Stimulated activated CD4-positive, alpha-beta T cell treated with anti-CD3 and anti-CD28 coated beads, TNF-alpha, amount 100 ng/mL, for 24 hours (primary cell): Measurements from ENCODE around the gene ARRB1.
"Not testable (repeated sequence)": the region's sequence is repeated elsewhere in the genome, so short reads cannot be mapped to it uniquely, and the experiment has no call there.

Experiments
- DNase-seq, 3 experiments: peaks; one replicate each; pipeline ENCODE4 v3.0.0-alpha.2; 2020; ENCODE audit warnings: low read depth in 3 of 3

Gene ARRB1

DNA sequence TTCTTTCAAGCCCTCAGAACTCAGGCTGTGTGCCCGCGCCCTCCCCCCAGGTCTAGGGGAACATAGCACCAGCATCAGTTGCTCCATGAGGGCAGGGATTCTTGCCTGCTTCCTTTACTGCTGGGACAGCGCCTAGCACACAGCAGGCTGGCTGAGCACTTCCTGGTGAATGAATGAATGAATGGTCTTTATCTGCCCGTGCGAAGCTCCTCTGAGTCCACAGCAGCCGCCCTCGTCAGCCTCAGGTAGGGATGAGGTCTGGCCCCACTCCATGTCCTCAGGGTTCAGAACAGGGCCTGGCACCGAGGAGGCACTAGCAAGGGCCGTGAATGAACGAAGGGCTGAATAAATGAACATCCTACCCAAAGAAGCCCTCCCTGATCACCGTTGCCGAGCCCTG is 27.3 kb downstream of the ARRB1 start:
- DNase-seq: no peak

DNA sequence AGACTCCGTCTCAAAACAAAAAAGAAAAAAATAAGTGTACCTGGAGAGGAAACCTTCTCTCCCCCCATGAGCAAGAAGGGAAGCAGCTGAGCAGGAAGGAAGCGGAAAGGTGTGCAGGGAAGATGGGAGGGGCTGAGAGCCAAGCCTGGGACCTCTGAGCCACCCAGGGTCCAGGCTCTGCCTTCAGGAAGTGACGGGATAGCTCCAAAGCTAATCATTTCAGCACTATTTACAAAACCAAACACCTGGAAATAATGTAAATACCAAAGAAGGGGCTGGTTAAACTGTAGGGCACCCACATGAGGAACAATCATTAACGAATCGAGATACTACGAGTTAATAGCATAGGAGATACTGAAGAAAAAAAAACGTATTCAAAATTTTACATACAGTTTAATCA is 27.9 kb downstream of the ARRB1 start:
- no peak for DNase-seq

DNA sequence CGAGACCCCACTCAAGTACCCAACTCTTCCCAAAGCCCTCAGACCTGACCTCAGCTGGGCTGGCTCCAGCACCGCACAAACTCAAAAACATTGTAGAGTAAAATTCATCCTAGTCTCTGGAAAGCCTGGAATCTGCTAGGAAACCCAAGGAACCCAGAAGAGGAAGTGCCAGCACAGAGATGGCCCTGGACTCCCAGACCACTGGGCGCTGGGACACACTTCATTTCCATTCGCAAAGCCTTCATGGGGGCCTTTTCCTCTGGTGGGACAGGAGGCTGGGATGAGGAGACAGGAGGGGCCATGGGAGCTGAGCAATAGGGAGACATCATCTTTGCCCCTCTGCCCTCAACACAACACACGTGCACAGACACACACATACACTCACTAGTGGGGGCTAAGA is 30.8 kb downstream of the ARRB1 start:
- DNase-seq: no peak

DNA sequence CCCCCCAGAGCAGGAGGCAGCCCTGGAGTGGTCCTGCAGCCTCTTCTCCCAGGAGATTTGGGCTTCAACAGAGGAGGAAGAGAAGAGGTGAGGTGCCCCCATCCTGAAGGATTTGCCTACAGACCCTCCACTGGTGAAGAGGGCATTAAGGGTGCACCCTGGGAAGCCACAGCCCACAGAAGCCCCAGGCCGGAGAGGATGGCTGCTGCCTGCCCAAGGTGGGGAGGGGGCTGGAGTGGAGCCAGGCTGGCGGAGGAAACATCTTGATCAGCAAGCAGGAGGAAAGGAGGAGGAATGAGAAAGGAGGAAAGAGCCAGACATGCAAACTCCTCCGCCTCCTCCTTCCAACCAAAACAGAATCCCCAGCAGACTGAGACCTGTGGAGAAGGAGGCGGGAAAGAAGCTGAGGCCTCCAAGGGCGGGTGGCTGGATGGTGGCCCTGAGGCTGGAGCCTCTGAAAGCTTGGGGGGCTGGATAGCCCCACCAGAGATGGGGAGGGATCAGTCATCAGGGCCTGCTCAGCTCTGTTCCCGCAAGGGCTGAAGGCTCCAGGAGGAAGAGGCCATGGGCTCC is 31.3 kb downstream of the ARRB1 start:
- no peak for DNase-seq

- DNase-seq: no peak
Measured at GRCh38 chr11:75319035-75319877, 32.2 kb downstream of the ARRB1 start.

DNA sequence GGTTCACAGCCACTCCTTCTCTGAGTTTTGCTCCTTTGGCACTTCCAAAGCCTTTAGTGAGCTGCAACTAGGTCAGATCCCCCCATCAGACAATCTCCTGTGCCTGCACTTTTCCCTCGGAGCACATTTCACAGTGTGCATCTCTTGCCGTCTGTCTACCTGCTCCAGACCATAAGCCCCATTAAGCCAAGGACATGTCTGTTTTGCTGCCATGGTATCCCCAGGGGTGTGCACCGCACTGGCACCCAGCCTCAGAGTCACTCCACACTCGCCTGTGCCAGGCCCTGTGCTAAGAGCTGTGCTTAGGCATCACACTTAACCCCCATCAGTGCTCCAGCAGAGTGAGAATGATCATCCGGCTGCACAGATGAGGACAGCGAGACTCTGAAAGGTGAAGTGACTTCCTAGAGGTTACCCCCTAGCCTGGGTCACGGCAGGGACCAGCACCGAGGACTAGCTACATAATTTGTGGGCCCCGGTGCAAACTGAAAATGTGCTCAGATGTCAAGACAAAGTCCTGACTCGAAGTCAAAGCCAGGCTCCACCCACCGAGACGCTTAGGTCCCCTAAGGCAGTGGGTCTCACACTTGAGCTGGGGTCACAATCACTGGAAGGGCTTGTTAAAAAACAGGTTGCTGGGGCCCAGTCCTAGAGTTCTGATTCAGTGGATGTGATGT is 33.9 kb downstream of the ARRB1 start:
- no peak for DNase-seq

GRCh38 chr11:75315439-75315805 is 36.0 kb downstream of the ARRB1 start:
- no peak for DNase-seq

DNA sequence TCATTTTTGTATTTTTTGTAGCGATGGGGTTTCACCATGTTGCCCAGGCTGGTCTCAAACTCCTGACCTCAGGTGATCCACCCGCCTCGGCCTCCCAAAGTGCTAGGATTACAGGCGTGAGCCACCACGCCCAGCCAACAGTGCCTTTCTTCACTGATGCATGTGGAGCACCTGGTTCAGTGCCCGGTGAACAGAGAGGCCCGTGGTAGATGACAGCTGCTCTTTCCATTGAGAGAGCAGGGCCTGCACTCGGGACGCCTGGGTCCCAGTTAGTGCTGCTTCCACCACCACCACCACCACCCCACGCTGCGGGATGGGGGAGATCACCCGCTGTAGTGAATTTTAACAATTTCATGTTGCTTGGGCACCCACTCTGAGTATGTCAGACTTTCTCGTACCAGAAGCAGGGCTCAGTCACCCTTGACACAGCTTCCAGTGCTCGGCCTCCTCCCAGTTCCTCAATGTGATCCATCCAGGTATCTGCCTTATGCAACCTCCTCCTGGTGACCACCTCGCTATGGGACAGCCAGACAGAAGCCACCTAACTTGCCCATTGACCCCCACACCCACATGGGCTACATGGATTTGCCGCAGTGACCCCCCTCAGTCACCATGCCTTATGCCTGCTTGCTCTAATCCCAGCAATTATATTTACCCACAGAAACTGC is 36.6 kb downstream of the ARRB1 start:
- no peak for DNase-seq

- no peak for DNase-seq
Measured at GRCh38 chr11:75313513-75314272, 37.8 kb downstream of the ARRB1 start.

GRCh38 chr11:75312346-75312745 is 39.1 kb downstream of the ARRB1 start:
- DNase-seq: no peak

DNA sequence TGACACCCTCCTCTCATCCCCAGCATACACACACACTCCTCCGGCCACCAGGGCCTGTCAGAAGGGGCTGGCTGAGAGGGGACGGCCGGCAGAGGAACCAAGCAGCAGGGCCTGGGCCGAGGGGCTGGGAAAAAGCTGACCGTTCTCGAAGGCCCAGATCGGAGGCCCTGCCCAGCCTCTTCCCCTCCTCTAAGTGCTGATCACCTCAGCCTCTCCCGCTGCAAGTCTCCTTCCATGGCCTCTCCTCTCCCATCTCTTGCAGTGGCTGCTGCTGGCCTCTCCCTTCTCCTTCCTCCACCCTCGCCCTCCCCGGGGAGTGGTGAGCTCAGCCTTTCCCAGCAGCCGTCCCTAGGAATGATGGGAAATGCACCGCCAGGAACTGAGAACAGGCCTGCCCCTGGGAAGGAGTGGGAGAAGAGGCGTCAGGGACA is 39.6 kb downstream of the ARRB1 start:
- no peak for DNase-seq

GRCh38 chr11:75308986-75309385 is 42.5 kb downstream of the ARRB1 start:
- no peak for DNase-seq

DNA sequence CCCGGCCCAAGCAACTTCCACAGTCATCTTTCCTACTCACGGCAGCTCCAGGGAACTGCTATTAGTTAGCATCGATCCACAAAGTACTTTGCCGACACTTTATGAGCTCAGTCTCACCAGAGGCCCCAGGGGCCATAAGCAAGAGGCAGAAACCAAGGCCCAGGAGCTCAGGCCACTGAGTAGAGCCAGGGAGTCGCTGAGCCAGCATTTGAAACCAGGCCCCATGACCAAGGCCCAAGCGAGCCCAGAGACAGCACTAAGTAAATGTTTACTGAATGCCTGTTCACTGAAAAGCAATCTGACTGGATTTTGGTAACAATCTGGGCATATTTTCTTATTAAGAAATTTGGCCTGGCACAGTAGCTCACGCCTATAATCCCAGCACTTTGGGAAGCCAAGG is 43.3 kb downstream of the ARRB1 start:
- DNase-seq: no peak

DNA sequence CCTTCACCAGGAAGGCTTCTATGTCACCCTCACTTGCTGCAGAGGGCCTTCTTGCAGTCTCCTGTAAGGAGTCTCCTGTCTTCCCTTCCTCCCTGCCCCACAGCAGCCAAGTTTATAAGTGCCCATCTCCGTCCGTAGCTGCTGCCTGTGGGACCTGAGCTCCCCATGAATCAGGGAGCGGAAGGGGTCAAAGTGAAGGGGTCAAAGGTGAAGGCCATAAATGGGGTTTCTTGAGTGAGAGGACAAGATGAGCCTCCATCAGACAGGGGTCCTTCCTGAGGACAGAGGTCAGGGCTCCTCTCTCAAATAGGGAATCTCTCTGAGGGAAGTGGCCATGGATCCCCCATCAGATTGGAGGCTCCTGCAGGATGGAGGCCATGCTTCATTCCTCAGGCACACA is 44.4 kb downstream of the ARRB1 start:
- no peak for DNase-seq

GRCh38 chr11:75306529-75306928 is 44.9 kb downstream of the ARRB1 start:
- DNase-seq: no peak

- DNase-seq: no peak
Measured at GRCh38 chr11:75305993-75306392, 45.5 kb downstream of the ARRB1 start.

GRCh38 chr11:75305452-75305851 is 46.0 kb downstream of the ARRB1 start:
- no peak for DNase-seq

GRCh38 chr11:75304941-75305340 is 46.5 kb downstream of the ARRB1 start:
- not testable (repeated sequence) for DNase-seq

DNA sequence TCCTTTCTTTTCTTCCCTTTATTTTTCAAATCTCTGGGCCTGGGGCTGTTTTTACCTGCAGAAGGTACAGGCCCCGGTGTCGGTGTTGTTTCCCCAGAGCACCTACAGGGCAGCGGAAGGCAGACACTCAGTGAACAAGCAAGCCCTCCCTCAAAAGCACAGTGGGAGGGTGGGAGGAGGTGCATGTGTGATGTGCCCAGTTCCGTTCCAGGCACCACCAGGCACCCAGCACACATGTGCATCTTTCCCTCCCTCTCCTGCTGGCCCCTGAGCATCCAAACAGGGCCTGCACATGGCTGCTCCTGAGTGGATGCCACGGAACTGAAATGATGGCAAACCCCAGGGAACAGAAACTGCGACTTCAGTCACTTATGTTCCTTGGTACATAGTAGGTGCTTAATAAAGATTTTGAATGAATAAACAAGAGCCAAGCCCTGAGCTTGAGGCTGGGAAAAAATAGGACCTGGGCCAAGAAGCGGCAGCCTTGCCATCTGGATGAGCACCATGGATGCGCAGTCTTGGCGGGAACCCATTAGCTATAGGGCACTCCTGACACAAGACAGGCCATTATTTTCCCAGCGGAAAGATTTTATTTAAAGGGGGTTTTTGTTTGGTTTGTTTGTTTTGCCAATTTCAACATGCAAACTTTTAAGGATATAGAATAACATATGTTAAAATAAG is 47.8 kb downstream of the ARRB1 start:
- no peak for DNase-seq

DNA sequence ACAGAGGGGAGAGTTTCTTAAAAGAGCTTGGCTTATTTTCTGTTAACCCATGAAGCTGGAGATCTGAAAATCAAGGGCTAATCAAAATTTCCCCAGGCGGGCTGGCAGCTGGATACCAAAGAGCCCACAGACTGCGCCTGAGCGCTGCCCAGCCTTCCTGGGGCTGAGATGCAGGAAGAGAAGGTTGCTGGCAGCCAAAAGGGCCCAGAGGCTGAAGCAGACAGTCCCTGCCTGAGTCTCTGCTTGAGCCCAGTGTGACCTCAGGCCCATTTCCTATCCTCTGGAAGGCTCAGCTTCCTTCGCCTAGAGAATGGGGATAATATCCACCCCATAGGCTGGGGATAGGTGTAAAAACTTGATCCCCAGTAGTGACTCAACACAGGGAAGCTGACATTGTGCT is 49.1 kb downstream of the ARRB1 start:
- DNase-seq: no peak
